ENCODE results near the gene ZNF423. TPM values are rescaled to one million over a fixed set of nuclear protein-coding genes. Genes with fewer than 3 reads are reported as not detected.

The ZNF423 gene
- total and polyA plus RNA-seq, 4 donors, result 16.9 to 43.0 (median 34.4) TPM

- H3K27ac ChIP-seq (ENCODE audit: low read depth, low read length), result no peak overlapping the region
- 77% methylated on average over 2 of the region's 3 CpGs for WGBS (ENCODE audit: insufficient coverage)
Observed at GRCh38 chr16:49625311-49626065, 230.4 kb downstream of the ZNF423 start.

GRCh38 chr16:49623501-49624266, 232.2 kb downstream of the ZNF423 start:
- DNase-seq (ENCODE audit: low read depth in 4 of 6, low spot score in 6 of 6), result no peak
- H3K27me3 ChIP-seq (ENCODE audit: control insufficient read depth, insufficient read depth, low read length), result no peaks in the 10 kb centered on the region
- 66% methylated on average over 4 of the region's 8 CpGs for WGBS (ENCODE audit: insufficient coverage)
- no peak overlapping the region for H3K4me3 ChIP-seq (ENCODE audit: low read depth, low read length)
- H3K9me3 ChIP-seq (ENCODE audit: control insufficient read depth, insufficient read depth, low read length), result no peaks in the 10 kb centered on the region
- H3K27ac ChIP-seq (ENCODE audit: low read depth, low read length), result no peak overlapping the region
- peaks cover 10% of the 10 kb centered on the region for H3K36me3 ChIP-seq (ENCODE audit: control insufficient read depth, insufficient read depth, low read length)
- H3K4me1 ChIP-seq (ENCODE audit: control insufficient read depth, insufficient read depth, low read length), result peaks cover 36% of the 10 kb centered on the region

More at GRCh38 chr16:49625311-49626065, 230.4 kb downstream of the ZNF423 start:
- no peaks in the 10 kb centered on the region for H3K9me3 ChIP-seq (ENCODE audit: control insufficient read depth, insufficient read depth, low read length)
- H3K4me1 ChIP-seq (ENCODE audit: control insufficient read depth, insufficient read depth, low read length), result peaks cover 29% of the 10 kb centered on the region
- H3K4me3 ChIP-seq (ENCODE audit: low read depth, low read length), result no peak overlapping the region
- no peaks in the 10 kb centered on the region for H3K27me3 ChIP-seq (ENCODE audit: control insufficient read depth, insufficient read depth, low read length)
- H3K36me3 ChIP-seq (ENCODE audit: control insufficient read depth, insufficient read depth, low read length), result peaks cover 9% of the 10 kb centered on the region
- DNase-seq (ENCODE audit: low read depth in 4 of 6, low spot score in 6 of 6), result peak in 1 of 6 donors; percentile 39

GRCh38 chr16:49622421-49623402, 233.2 kb downstream of the ZNF423 start:
- no peak for DNase-seq (ENCODE audit: low read depth in 4 of 6, low spot score in 6 of 6)
- Histone ChIP-seq H3K27ac (ENCODE audit: low read depth, low read length) (no peak overlapping the region), H3K4me1 (ENCODE audit: control insufficient read depth, insufficient read depth, low read length) (peaks cover 40% of the 10 kb centered on the region), H3K27me3 (ENCODE audit: control insufficient read depth, insufficient read depth, low read length) (no peaks in the 10 kb centered on the region), H3K9me3 (ENCODE audit: control insufficient read depth, insufficient read depth, low read length) (no peaks in the 10 kb centered on the region), H3K36me3 (ENCODE audit: control insufficient read depth, insufficient read depth, low read length) (peaks cover 10% of the 10 kb centered on the region), H3K4me3 (ENCODE audit: low read depth, low read length) (no peak overlapping the region)
- WGBS (ENCODE audit: insufficient coverage), result 92% methylated on average over 14 of the region's 17 CpGs

- H3K4me1 ChIP-seq (ENCODE audit: control insufficient read depth, insufficient read depth, low read length), result peaks cover 47% of the 10 kb centered on the region
- no peak overlapping the region for H3K4me3 ChIP-seq (ENCODE audit: low read depth, low read length)
- DNase-seq (ENCODE audit: low read depth in 4 of 6, low spot score in 6 of 6), result no peak
- WGBS (ENCODE audit: insufficient coverage), result 96% methylated on average over 4 of the region's 4 CpGs
- peaks cover 10% of the 10 kb centered on the region for H3K36me3 ChIP-seq (ENCODE audit: control insufficient read depth, insufficient read depth, low read length)
- H3K27me3 ChIP-seq (ENCODE audit: control insufficient read depth, insufficient read depth, low read length), result no peaks in the 10 kb centered on the region
- H3K27ac ChIP-seq (ENCODE audit: low read depth, low read length), result no peak overlapping the region
- H3K9me3 ChIP-seq (ENCODE audit: control insufficient read depth, insufficient read depth, low read length), result no peaks in the 10 kb centered on the region
Observed at GRCh38 chr16:49622084-49622390, 233.9 kb downstream of the ZNF423 start.

DNA sequence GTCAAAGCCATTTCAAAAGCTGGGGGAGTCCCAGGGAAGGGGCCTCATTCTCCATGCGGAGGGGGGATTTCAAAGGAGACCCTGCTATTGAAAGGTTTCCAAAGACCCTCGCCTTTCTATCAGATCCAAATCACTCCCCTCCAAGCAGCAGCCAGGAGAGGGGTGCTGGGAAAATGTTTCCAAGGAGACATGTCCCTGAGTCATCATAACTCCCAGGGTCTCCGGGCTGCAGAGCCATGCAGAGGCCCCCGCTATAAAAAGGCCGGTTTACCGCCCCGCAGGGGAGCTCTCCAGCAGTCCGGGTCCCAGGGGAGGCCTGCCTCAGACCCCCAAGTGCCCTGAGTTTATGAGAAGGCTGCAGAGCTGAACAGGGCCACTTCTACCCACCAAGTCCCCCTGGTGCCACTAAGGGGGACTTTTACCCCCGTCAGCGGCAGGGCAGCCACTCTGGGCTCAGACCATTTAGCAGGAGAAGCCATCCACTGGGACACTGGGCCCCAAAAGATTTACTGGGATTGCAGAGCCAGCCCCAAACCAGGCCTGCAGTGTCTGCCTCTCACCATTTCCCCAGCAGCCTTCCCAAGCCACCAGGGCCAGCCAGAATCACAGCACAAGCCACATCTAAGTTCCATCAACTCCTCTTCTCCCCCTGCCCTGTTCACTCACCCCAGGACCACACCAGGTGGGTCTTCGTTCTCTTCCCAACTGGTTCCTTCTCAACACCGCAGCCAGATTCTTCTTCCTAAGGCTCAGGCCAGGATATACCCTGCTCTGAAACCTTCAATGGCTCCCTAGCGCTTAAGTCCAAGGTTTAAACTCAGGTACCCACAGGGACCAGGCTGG, 234.4 kb downstream of the ZNF423 start:
- Histone ChIP-seq H3K4me3 (ENCODE audit: low read depth, low read length) (no peak overlapping the region), H3K9me3 (ENCODE audit: control insufficient read depth, insufficient read depth, low read length) (no peaks in the 10 kb centered on the region), H3K27me3 (ENCODE audit: control insufficient read depth, insufficient read depth, low read length) (no peaks in the 10 kb centered on the region), H3K36me3 (ENCODE audit: control insufficient read depth, insufficient read depth, low read length) (peaks cover 10% of the 10 kb centered on the region), H3K27ac (ENCODE audit: low read depth, low read length) (peak overlapping the region; percentile 47), H3K4me1 (ENCODE audit: control insufficient read depth, insufficient read depth, low read length) (peaks cover 49% of the 10 kb centered on the region)
- 44% methylated on average over 11 of the region's 13 CpGs for WGBS (ENCODE audit: insufficient coverage)
- DNase-seq (ENCODE audit: low read depth in 4 of 6, low spot score in 6 of 6), result peak in 2 of 6 donors; percentile 57 to 65

GRCh38 chr16:49620869-49621240, 235.1 kb downstream of the ZNF423 start:
- no peak for DNase-seq (ENCODE audit: low read depth in 4 of 6, low spot score in 6 of 6)
- H3K27ac ChIP-seq (ENCODE audit: low read depth, low read length), result peak overlapping the region; percentile 47
- H3K27me3 ChIP-seq (ENCODE audit: control insufficient read depth, insufficient read depth, low read length), result no peaks in the 10 kb centered on the region
- H3K36me3 ChIP-seq (ENCODE audit: control insufficient read depth, insufficient read depth, low read length), result peaks cover 10% of the 10 kb centered on the region
- H3K4me1 ChIP-seq (ENCODE audit: control insufficient read depth, insufficient read depth, low read length), result peaks cover 49% of the 10 kb centered on the region
- no peaks in the 10 kb centered on the region for H3K9me3 ChIP-seq (ENCODE audit: control insufficient read depth, insufficient read depth, low read length)
- 22% methylated on average over 3 of the region's 6 CpGs for WGBS (ENCODE audit: insufficient coverage)
- no peak overlapping the region for H3K4me3 ChIP-seq (ENCODE audit: low read depth, low read length)

DNA sequence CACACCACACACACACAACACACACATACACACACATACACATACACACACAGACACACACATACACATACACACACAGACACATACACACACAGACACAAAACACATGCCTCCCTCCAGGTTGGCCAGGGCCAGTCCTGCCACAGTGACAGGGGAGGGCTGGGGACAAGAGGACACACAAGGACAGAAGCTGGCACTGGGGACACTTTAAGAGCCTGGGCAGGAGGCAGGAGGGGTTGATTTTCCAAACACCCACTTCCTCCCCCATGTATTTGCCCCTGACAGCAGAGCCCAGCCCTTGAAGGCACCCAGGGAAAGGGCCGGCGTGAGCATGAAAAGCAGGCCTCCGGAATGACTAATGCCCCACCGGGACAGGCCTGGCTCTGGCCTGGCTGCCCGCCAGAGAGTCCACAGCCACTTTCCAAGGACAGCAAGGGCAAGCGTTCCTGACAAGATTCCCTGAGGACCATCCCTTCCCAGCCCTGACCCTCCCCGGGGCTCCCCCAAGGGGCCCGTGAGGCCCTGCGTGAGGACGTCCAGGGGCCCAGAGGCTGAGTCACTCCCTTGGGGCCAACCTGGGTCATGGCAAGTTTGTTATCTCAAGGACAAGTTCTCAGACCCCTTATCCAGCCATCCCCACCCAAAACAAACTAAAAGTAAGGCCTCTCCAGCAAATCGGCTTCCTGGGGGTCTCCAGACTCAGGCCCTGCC, 235.6 kb downstream of the ZNF423 start:
- Histone ChIP-seq H3K36me3 (ENCODE audit: control insufficient read depth, insufficient read depth, low read length) (peaks cover 10% of the 10 kb centered on the region), H3K27me3 (ENCODE audit: control insufficient read depth, insufficient read depth, low read length) (no peaks in the 10 kb centered on the region), H3K9me3 (ENCODE audit: control insufficient read depth, insufficient read depth, low read length) (no peaks in the 10 kb centered on the region), H3K4me1 (ENCODE audit: control insufficient read depth, insufficient read depth, low read length) (peaks cover 49% of the 10 kb centered on the region), H3K4me3 (ENCODE audit: low read depth, low read length) (no peak overlapping the region), H3K27ac (ENCODE audit: low read depth, low read length) (peak overlapping the region; percentile 47)
- DNase-seq (ENCODE audit: low read depth in 4 of 6, low spot score in 6 of 6), result peak in 2 of 6 donors; percentile 62 to 80
- WGBS (ENCODE audit: insufficient coverage), result 29% methylated on average over 11 of the region's 11 CpGs

GRCh38 chr16:49619811-49620157, 236.1 kb downstream of the ZNF423 start:
- no peak overlapping the region for H3K27ac ChIP-seq (ENCODE audit: low read depth, low read length)
- H3K4me3 ChIP-seq (ENCODE audit: low read depth, low read length), result no peak overlapping the region
- peaks cover 10% of the 10 kb centered on the region for H3K36me3 ChIP-seq (ENCODE audit: control insufficient read depth, insufficient read depth, low read length)
- no peak for DNase-seq (ENCODE audit: low read depth in 4 of 6, low spot score in 6 of 6)
- no peaks in the 10 kb centered on the region for H3K27me3 ChIP-seq (ENCODE audit: control insufficient read depth, insufficient read depth, low read length)
- H3K4me1 ChIP-seq (ENCODE audit: control insufficient read depth, insufficient read depth, low read length), result peaks cover 49% of the 10 kb centered on the region
- H3K9me3 ChIP-seq (ENCODE audit: control insufficient read depth, insufficient read depth, low read length), result no peaks in the 10 kb centered on the region
- 80% methylated on average over 1 of the region's 2 CpGs for WGBS (ENCODE audit: insufficient coverage)
